NK-92 treated with Interleukin-12 subunit alpha and Interleukin-12 subunit beta, amount 100 ng/mL, for 24 hours (cell line): Measurements from ENCODE around the gene NANOS3.
"Not testable (repeated sequence)": the region's sequence is repeated elsewhere in the genome, so short reads cannot be mapped to it uniquely, and the experiment has no call there.

Source experiments
- DNase-seq: peaks from one replicate; lab custom pipeline; 2025; lab: John Stamatoyannopoulos, UW

Gene NANOS3

DNA sequence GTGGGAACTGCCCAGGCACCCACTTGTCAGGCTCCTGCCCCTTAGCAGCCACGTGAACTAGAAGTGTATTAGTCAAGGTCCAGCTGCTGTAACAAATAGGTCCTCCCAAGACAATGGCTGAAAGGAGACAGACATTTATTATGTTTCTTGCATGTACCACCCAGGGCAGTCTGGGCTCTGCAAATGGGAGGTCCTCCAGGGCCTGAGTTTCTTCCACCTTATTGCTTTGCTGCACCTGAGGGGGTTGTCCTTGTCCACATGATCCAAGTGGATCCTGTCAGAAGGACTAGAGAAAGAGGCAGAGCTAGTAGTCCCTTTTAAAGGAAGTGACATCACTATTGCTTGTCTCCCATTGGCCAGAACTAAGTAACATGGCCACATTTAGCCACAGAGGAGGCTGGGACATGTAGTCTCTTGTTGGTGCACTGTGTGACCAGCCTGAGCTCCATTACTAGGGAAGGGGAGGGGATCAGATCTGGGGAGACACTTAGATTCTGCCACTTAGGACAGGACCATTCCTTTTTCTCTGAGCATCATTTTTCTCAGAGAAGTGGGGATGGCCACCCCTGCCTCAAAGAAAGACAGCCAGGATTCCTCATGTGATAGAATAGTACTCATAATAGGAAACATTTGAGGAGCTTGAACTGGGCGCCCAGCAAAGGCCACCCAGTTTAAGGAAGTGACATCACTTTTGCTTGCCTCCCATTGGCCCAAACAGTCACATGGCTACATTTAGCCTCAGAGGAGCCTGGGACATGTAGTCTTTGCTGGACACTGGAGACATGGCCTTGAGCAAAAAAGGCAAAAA is 44.2 kb downstream of the NANOS3 start:
- DNase-seq: no peak

GRCh38 chr19:13922118-13922517 is 45.2 kb downstream of the NANOS3 start:
- DNase-seq: not testable (repeated sequence)

GRCh38 chr19:13923194-13923987 is 46.5 kb downstream of the NANOS3 start:
- no peak for DNase-seq

DNA sequence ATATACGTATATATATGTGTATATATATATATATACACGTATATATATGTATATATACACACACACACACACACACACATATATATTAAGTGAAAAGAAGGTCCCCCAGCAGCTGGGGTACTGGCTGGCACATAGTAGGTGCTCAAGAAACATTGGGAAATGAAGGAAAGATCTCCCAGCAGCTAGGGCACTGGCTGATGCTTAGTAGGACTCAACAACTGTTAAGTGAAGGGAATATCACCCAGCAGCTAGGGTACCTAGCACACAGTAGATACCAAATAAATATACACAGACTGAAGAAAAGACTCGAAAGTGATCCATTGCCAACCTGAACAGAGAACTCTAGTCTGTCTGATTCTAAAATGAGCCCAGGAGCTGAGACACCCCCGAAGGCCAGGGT is 49.1 kb downstream of the NANOS3 start:
- DNase-seq: no peak

GRCh38 chr19:13926715-13927114 is 49.8 kb downstream of the NANOS3 start:
- no peak for DNase-seq

DNA sequence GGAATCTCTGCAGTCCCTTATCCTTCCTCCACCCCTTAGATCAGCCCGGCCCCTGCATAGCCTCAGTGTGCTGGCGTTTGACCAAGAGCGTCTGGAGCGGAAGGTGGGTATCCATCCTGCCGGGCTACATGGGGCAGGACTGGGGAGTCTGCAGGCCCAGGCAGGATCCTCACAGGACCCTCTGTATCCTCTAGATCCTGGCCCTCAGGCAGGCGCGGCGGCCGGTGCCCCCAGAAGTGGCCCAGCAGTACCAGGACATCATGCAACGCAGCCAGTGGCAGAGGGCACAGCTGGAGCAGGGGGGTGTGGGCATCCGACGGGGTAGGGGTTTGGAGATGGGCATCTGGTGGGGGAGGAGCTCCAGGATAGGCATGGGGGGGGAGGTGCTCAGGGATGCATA is 52.4 kb downstream of the NANOS3 start:
- no peak for DNase-seq

GRCh38 chr19:13929956-13930355 is 53.0 kb downstream of the NANOS3 start:
- no peak for DNase-seq
